PC-9 (cell line): Measurements from ENCODE around the gene MAS1. TPM values are rescaled to one million over a fixed set of nuclear protein-coding genes. Genes with fewer than 3 reads are reported as not detected.

Experiments
- BruUV-seq: library from RNA; stranded (reverse); fragments of 400-500 nt; replicated peaks from 2 replicates; lab custom pipeline; 2021; lab: Mats Ljungman, UMichigan
- CTCF ChIA-PET: fragments of 300-600 bp; sonication (Branson Sonifier 250); formaldehyde crosslinking; loops from one replicate; lab custom pipeline; 2022; ENCODE audit warnings: antibody characterized with exemption; lab: Charles Lee
- POLR2A ChIA-PET: fragments of 300-600 bp; sonication (Branson Sonifier 250); formaldehyde crosslinking; loops from one replicate; lab custom pipeline; 2022; ENCODE audit warnings: antibody characterized with exemption; ENCODE audit not compliant: unreplicated experiment; lab: Charles Lee
- DNase-seq, 2 experiments: peaks; one replicate each; pipeline versions ENCODE4 v3.0.0 to v3.0.0-alpha.2; 2015 to 2022; ENCODE audit warnings: mixed read lengths in 1 of 2
- H2AFZ ChIP-seq: fragments of 200-600 bp; sonication (generic); 2 replicates; pipeline ENCODE4 v1.8.1; 2017; ENCODE audit warnings: antibody characterized with exemption
- H3F3A ChIP-seq: fragments of 200-600 bp; sonication (generic); 2 replicates; pipeline ENCODE4 v1.8.1; 2017; ENCODE audit warnings: antibody characterized with exemption, mild to moderate bottlenecking, low read depth; ENCODE audit not compliant: insufficient read depth
- H3K27ac ChIP-seq: fragments of 200-600 bp; sonication (generic); 2 replicates; pipeline ENCODE4 v1.6.1; 2016; ENCODE audit warnings: mixed run types
- H3K27me3 ChIP-seq: fragments of 200-600 bp; sonication (generic); 2 replicates; pipeline ENCODE4 v1.6.1; 2016; ENCODE audit warnings: low read depth, mixed run types; ENCODE audit not compliant: insufficient read depth
- H3K36me3 ChIP-seq: fragments of 200-600 bp; sonication (generic); 2 replicates; pipeline ENCODE4 v1.6.1; 2016; ENCODE audit warnings: low read depth, mixed run types
- H3K4me1 ChIP-seq: fragments of 200-600 bp; sonication (generic); replicated peaks from 2 replicates; pipeline ENCODE4 v1.6.1; 2016; ENCODE audit warnings: mixed run types; ENCODE audit not compliant: insufficient read depth
- H3K4me2 ChIP-seq: fragments of 200-600 bp; sonication (generic); 2 replicates; pipeline ENCODE4 v1.6.1; 2017; ENCODE audit warnings: mixed run types
- H3K4me3 ChIP-seq: fragments of 200-600 bp; sonication (generic); 2 replicates; pipeline ENCODE4 v1.6.1; 2016; ENCODE audit warnings: mixed run types
- H3K79me2 ChIP-seq: fragments of 200-600 bp; sonication (generic); 2 replicates; pipeline ENCODE4 v1.6.1; 2017; ENCODE audit warnings: low read depth, mixed run types
- H3K9me2 ChIP-seq: fragments of 200-600 bp; sonication (generic); 2 replicates; pipeline ENCODE4 v1.8.1; 2017; ENCODE audit warnings: mild to moderate bottlenecking; ENCODE audit not compliant: insufficient read depth
- H3K9me3 ChIP-seq: fragments of 200-600 bp; sonication (generic); 2 replicates; pipeline ENCODE4 v1.8.1; 2016; ENCODE audit warnings: low read depth; ENCODE audit not compliant: insufficient read depth
- H4K20me1 ChIP-seq: fragments of 200-600 bp; sonication (generic); 2 replicates; pipeline ENCODE4 v1.8.1; 2017; ENCODE audit not compliant: insufficient read depth
- CTCF ChIP-seq: fragments of 200-600 bp; sonication (generic); conservative IDR thresholded peaks from 2 replicates; pipeline ENCODE4 v1.6.1; 2017; ENCODE audit warnings: mixed run types, antibody characterized with exemption, mild to moderate bottlenecking, moderate library complexity
- EZH2 ChIP-seq: fragments of 200-600 bp; sonication (generic); IDR thresholded peaks from 2 replicates; pipeline ENCODE4 v1.8.0; 2017; ENCODE audit warnings: antibody characterized with exemption, low read depth
- intact Hi-C: fragments of 100-400 bp; cut with micrococcal nuclease; formaldehyde crosslinking; loops from one replicate; pipeline ENCODE4 v1.10.0; 2022; ENCODE audit not compliant: unreplicated experiment
- total RNA-seq: library from RNA; stranded (reverse); gene quantifications from 2 replicates; pipeline ENCODE4 v1.2.3, GENCODE V29; 2021

The MAS1 gene
- total RNA-seq, 1 experiment from 2014 or later, result not detected

GRCh38 chr6:159898519-159898918, 7.7 kb downstream of the MAS1 start:
- Histone ChIP-seq H4K20me1 (no peaks in the 10 kb centered on the region), H2AFZ (no peak overlapping the region), H3K36me3 (no peaks in the 10 kb centered on the region), H3K79me2 (no peaks in the 10 kb centered on the region), H3K4me3 (no peak overlapping the region), H3K9me2 (no peaks in the 10 kb centered on the region), H3K27me3 (peaks cover 84% of the 10 kb centered on the region), H3K4me2 (no peak overlapping the region), H3F3A (no peaks in the 10 kb centered on the region), H3K9me3 (no peaks in the 10 kb centered on the region), H3K4me1 (no peaks in the 10 kb centered on the region), H3K27ac (no peak overlapping the region)
- no TSS peak for BruUV-seq
- ChIA-PET CTCF (no interaction called here), POLR2A (interaction anchor here (0.5 kb wide), 1 partner anchor 40 kb away, joined by 3 read pairs; no protein-coding TSS in a partner anchor)
- intact Hi-C loops, result no loop called here
- TF ChIP-seq CTCF, result no peak
- TF ChIP-seq EZH2, result no peak
- no peak for DNase-seq

DNA sequence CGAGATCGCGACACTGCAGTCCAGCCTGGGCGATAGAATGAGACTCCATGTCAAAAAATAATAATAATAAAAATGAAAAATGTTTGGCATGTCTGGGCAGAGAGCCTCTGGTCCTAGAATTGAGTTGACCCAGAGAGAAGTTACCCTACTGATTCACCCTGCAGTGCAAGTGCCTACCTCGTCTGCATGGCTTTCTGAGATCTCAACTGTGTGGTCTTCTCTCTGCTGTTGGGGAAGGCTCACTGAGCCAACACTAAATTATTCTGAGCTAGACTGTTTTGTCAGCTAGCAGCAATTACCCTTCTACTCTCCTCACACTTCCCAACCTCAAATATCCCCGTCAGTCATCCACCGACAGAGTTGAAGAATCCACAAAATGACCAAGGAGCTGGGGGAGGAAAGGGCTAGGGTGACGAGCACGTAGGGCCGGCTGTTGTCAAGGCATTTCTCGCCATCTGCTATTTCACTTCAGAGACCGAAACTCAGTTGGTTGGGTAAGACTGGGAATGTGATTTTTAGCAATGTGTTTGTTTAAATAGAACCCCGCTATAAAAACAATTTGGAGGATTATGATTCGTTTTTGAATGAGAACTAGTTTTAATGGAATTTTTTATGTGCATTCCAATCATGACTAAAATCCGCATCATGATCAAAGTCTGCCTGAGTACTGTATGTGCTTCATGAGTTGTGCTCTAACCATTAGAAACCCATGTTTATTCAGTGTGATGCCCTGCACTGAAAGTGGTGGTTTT, 9.4 kb downstream of the MAS1 start:
- peak in 1 of 2 experiments; percentile 62 for DNase-seq

DNA sequence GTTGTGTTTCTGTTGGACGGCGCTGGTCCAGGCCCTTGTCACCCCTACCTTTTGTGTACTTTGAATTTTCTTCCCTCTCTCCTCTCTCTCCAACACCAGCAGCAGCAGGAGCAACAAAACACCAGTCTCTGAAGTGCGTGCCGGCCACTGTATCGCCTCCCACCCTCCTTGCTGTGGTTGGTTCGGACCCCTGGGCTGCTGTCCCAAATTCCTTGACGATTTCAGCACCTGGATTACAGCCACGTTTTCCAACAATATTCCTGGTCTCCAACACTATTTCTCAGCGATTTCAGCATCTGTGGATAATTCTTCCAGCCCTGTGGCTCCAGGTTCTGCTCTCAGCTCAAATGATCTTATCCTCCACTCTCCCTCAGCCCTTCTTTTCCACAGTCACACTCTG, 11.8 kb downstream of the MAS1 start:
- CTCF ChIA-PET, result no interaction called here

More for the DNA sequence above, 9.4 kb downstream of the MAS1 start:
- ChIA-PET POLR2A (no interaction called here), CTCF (no interaction called here)
- Histone ChIP-seq H3K27me3 (peaks cover 84% of the 10 kb centered on the region), H2AFZ (no peak overlapping the region), H3K36me3 (no peaks in the 10 kb centered on the region), H3K4me3 (no peak overlapping the region), H3K4me1 (no peaks in the 10 kb centered on the region), H3K4me2 (no peak overlapping the region; the same call in 1 of the 2 replicates), H3F3A (no peaks in the 10 kb centered on the region), H3K9me3 (no peaks in the 10 kb centered on the region), H3K79me2 (no peaks in the 10 kb centered on the region), H4K20me1 (no peaks in the 10 kb centered on the region), H3K27ac (no peak overlapping the region), H3K9me2 (no peaks in the 10 kb centered on the region)
- TF ChIP-seq CTCF, result no peak
- no peak for TF ChIP-seq EZH2
- intact Hi-C loops, result no loop called here
- BruUV-seq, result no TSS peak

More for the DNA sequence above, 11.8 kb downstream of the MAS1 start:
- Histone ChIP-seq H3K9me3 (no peaks in the 10 kb centered on the region), H3K4me3 (no peak overlapping the region), H3K4me1 (no peaks in the 10 kb centered on the region), H4K20me1 (no peaks in the 10 kb centered on the region), H2AFZ (no peak overlapping the region), H3F3A (no peaks in the 10 kb centered on the region), H3K9me2 (no peaks in the 10 kb centered on the region), H3K27ac (no peak overlapping the region), H3K4me2 (no peak overlapping the region), H3K36me3 (no peaks in the 10 kb centered on the region), H3K27me3 (peaks cover 88% of the 10 kb centered on the region), H3K79me2 (no peaks in the 10 kb centered on the region)
- POLR2A ChIA-PET, result no interaction called here
- intact Hi-C loops, result no loop called here
- DNase-seq, result no peak
- BruUV-seq, result no TSS peak
- TF ChIP-seq EZH2, result no peak
- TF ChIP-seq CTCF, result no peak
